ENCODE data around the gene LRRC2. TPM values are rescaled to one million over a fixed set of nuclear protein-coding genes. Genes with fewer than 3 reads are reported as not detected.

LRRC2 gene
- total and polyA plus RNA-seq, 9 of the 15 experiments (the other 6 are each of a cell fraction or from before 2014, with no cell fraction given) = 0.01 to 0.04 (median 0.03) TPM; not detected in 5

DNA sequence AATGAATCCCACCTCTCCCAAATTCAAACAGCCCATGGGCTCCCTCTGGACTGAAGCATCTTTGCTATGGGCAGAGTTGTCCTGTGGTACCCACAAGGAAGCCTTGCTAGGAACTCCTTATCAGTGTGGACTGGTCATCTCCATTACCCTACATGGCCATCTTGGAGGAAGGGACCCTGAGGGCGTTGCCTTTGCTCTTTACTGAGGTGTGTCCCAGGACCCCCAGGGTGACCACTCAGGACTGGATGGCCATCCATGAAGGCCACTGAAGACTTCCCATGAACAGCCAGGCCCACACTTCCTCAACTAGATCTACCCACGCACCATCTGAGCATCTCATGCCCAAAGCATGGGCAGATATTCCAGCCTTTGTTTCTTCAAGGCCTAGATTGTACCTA, 48.3 kb downstream of the LRRC2 start:
- 69% methylated on average over 2 of the region's 2 CpGs for WGBS (ENCODE audit: insufficient coverage, low coverage, missing lambda C conversion rate)
- no peaks in the 10 kb centered on the region for H3K36me3 ChIP-seq (ENCODE audit: control insufficient read depth, insufficient read depth, low read length)
- H3K79me2 ChIP-seq (ENCODE audit: control insufficient read depth, insufficient read depth, low read length) = no peaks in the 10 kb centered on the region
- H3K27me3 ChIP-seq (ENCODE audit: control insufficient read depth in 2 of 2, insufficient read depth in 2 of 2, low read length in 2 of 2) = no peaks in the 10 kb centered on the region
- peaks cover 6 to 20% of the 10 kb centered on the region in 2 experiments; a peak in 4 of 5 replicates for H3K4me1 ChIP-seq (replicated peaks in 1 of 2; ENCODE audit: control insufficient read depth in 2 of 2, insufficient read depth in 2 of 2, low read length in 2 of 2)
- ATAC-seq = no peak
- H3K4me2 ChIP-seq (ENCODE audit: insufficient read depth, low read length) = no peak overlapping the region
- no peak overlapping the region for H2AFZ ChIP-seq (ENCODE audit: low read depth, low read length)
- no peaks in the 10 kb centered on the region for H3K9me1 ChIP-seq (ENCODE audit: control insufficient read depth, insufficient read depth, low read length)
- TF ChIP-seq ZFPM2 (CRISPR knock-in tag; IDR thresholded peaks at IDR 0.05) (no peak), BCL6 (CRISPR knock-in tag; IDR thresholded peaks at IDR 0.05) (no peak), NFATC3 (IDR thresholded peaks at IDR 0.05) (no peak), TARDBP (IDR thresholded peaks at IDR 0.05) (no peak), ZNF589 (CRISPR knock-in tag; IDR thresholded peaks at IDR 0.05; ENCODE audit: low read depth) (no peak)
- TF ChIP-seq, protein P1, sequence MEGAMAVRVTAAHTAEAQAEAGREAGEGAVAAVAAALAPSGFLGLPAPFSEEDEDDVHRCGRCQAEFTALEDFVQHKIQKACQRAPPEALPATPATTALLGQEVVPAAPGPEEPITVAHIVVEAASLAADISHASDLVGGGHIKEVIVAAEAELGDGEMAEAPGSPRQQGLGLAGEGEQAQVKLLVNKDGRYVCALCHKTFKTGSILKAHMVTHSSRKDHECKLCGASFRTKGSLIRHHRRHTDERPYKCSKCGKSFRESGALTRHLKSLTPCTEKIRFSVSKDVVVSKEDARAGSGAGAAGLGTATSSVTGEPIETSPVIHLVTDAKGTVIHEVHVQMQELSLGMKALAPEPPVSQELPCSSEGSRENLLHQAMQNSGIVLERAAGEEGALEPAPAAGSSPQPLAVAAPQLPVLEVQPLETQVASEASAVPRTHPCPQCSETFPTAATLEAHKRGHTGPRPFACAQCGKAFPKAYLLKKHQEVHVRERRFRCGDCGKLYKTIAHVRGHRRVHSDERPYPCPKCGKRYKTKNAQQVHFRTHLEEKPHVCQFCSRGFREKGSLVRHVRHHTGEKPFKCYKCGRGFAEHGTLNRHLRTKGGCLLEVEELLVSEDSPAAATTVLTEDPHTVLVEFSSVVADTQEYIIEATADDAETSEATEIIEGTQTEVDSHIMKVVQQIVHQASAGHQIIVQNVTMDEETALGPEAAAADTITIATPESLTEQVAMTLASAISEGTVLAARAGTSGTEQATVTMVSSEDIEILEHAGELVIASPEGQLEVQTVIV (CRISPR knock-in tag; IDR thresholded peaks at IDR 0.05; ENCODE audit: borderline replicate concordance) = no peak
- TF ChIP-seq, protein P2, sequence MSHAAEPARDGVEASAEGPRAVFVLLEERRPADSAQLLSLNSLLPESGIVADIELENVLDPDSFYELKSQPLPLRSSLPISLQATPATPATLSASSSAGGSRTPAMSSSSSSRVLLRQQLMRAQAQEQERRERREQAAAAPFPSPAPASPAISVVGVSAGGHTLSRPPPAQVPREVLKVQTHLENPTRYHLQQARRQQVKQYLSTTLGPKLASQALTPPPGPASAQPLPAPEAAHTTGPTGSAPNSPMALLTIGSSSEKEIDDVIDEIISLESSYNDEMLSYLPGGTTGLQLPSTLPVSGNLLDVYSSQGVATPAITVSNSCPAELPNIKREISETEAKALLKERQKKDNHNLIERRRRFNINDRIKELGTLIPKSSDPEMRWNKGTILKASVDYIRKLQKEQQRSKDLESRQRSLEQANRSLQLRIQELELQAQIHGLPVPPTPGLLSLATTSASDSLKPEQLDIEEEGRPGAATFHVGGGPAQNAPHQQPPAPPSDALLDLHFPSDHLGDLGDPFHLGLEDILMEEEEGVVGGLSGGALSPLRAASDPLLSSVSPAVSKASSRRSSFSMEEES (CRISPR knock-in tag; IDR thresholded peaks at IDR 0.05) = no peak
- POLR2A ChIA-PET = no interaction called here
- no TSS peak for BruUV-seq (replicated peaks)
- H3K27ac ChIP-seq (ENCODE audit: extremely low read depth, low read depth, low read length) = no peak overlapping the region
- H4K20me1 ChIP-seq (replicated peaks; ENCODE audit: control insufficient read depth, insufficient read depth, low read length) = no peaks in the 10 kb centered on the region
- no peaks in the 10 kb centered on the region for H3K9me3 ChIP-seq (replicated peaks; ENCODE audit: control insufficient read depth, insufficient read depth, low read depth, low read length)
- no peak overlapping the region for H3K9ac ChIP-seq (ENCODE audit: insufficient read depth in 1 of 2, low read depth in 2 of 2, low read length in 2 of 2)
- FAIRE-seq = no peak
- intact Hi-C loops (cut with micrococcal nuclease) = no loop called here
- no peak for DNase-seq (ENCODE audit: extremely low read depth in 1 of 4, low spot score in 3 of 4)
- in situ Hi-C loops (cut with MboI) = no loop called here
- H3K4me3 ChIP-seq = no peak overlapping the region
- CTCF ChIA-PET (ENCODE audit: low intra/inter-chr PET ratio) = no interaction called here
